ENCODE data around the gene CACNA1A.
"Not testable (repeated sequence)": the region's sequence is repeated elsewhere in the genome, so short reads cannot be mapped to it uniquely, and the experiment has no call there.

The CACNA1A gene

GRCh38 chr19:13363954-13364353, 142.3 kb downstream of the CACNA1A start:
- no peaks in the 10 kb centered on the region for H3K9me2 ChIP-seq (ENCODE audit: low read depth, low read length)
- no peak overlapping the region for H3K9ac ChIP-seq (ENCODE audit: low read length)
- no peaks in the 10 kb centered on the region for H3K79me2 ChIP-seq (ENCODE audit: insufficient read depth, low read length)
- 0 out of 2 replicates have a peak, but pooled peaks cover 2% of the 10 kb centered on the region for H3K9me3 ChIP-seq (ENCODE audit: low read length)
- H4K20me1 ChIP-seq (ENCODE audit: insufficient read depth, low read length): no peaks in the 10 kb centered on the region
- no peak overlapping the region for H2AFZ ChIP-seq (ENCODE audit: low read length)
- H3K27ac ChIP-seq (ENCODE audit: low read depth, low read length, poor library complexity, severe bottlenecking): no peak overlapping the region
- H3K4me1 ChIP-seq (ENCODE audit: insufficient read depth, low read length, severe bottlenecking): no peaks in the 10 kb centered on the region
- no peak overlapping the region for H3K4me3 ChIP-seq (ENCODE audit: low read depth, low read length, poor library complexity, severe bottlenecking)
- H3K27me3 ChIP-seq (ENCODE audit: insufficient read depth, low read length): no peaks in the 10 kb centered on the region
- no peaks in the 10 kb centered on the region for H3K36me3 ChIP-seq (ENCODE audit: insufficient read depth, low read length)
- H3K4me2 ChIP-seq (ENCODE audit: low read length): no peak overlapping the region
- H3F3A ChIP-seq (ENCODE audit: insufficient read depth, low read length): no peaks in the 10 kb centered on the region
- no peak for TF ChIP-seq EZH2 (IDR thresholded peaks at IDR 0.05; ENCODE audit: borderline replicate concordance, low read length)
- TF ChIP-seq, protein P1, sequence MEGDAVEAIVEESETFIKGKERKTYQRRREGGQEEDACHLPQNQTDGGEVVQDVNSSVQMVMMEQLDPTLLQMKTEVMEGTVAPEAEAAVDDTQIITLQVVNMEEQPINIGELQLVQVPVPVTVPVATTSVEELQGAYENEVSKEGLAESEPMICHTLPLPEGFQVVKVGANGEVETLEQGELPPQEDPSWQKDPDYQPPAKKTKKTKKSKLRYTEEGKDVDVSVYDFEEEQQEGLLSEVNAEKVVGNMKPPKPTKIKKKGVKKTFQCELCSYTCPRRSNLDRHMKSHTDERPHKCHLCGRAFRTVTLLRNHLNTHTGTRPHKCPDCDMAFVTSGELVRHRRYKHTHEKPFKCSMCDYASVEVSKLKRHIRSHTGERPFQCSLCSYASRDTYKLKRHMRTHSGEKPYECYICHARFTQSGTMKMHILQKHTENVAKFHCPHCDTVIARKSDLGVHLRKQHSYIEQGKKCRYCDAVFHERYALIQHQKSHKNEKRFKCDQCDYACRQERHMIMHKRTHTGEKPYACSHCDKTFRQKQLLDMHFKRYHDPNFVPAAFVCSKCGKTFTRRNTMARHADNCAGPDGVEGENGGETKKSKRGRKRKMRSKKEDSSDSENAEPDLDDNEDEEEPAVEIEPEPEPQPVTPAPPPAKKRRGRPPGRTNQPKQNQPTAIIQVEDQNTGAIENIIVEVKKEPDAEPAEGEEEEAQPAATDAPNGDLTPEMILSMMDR (IDR thresholded peaks at IDR 0.05; ENCODE audit: low read length): no peak

DNA sequence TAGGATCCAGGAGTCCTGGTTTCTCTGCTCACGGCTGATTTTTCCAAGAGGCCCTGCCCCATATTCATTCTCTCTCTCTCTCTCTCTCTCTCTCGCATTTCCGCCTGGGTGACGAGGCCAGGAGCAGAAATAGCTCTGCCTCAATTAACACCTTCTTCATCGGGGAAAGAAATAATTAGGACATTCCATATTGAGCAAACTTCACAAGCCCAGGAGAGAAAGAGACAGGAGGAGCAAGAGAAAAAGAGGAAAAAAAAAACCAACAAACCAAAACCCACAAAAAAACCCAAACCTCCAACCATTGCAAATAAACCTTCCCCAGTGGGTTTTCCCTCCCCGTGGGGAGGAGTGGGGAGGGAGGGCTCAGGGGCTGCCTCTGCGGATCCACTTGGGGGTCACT, 143.0 kb downstream of the CACNA1A start:
- Histone ChIP-seq H3K9ac (ENCODE audit: low read length) (no peak overlapping the region), H2AFZ (ENCODE audit: low read length) (no peak overlapping the region), H4K20me1 (ENCODE audit: insufficient read depth, low read length) (no peaks in the 10 kb centered on the region), H3K9me2 (ENCODE audit: low read depth, low read length) (no peaks in the 10 kb centered on the region), H3K9me3 (ENCODE audit: low read length) (0 out of 2 replicates have a peak, but pooled peaks cover 2% of the 10 kb centered on the region), H3K4me3 (ENCODE audit: low read depth, low read length, poor library complexity, severe bottlenecking) (no peak overlapping the region), H3K4me1 (ENCODE audit: insufficient read depth, low read length, severe bottlenecking) (no peaks in the 10 kb centered on the region), H3K79me2 (ENCODE audit: insufficient read depth, low read length) (no peaks in the 10 kb centered on the region), H3K27ac (ENCODE audit: low read depth, low read length, poor library complexity, severe bottlenecking) (no peak overlapping the region), H3K27me3 (ENCODE audit: insufficient read depth, low read length) (no peaks in the 10 kb centered on the region), H3F3A (ENCODE audit: insufficient read depth, low read length) (no peaks in the 10 kb centered on the region), H3K4me2 (ENCODE audit: low read length) (no peak overlapping the region), H3K36me3 (ENCODE audit: insufficient read depth, low read length) (no peaks in the 10 kb centered on the region)
- TF ChIP-seq, protein P1 (IDR thresholded peaks at IDR 0.05; ENCODE audit: low read length): no peak
- TF ChIP-seq EZH2 (IDR thresholded peaks at IDR 0.05; ENCODE audit: borderline replicate concordance, low read length): no peak

- no peaks in the 10 kb centered on the region for H3K4me1 ChIP-seq (ENCODE audit: insufficient read depth, low read length, severe bottlenecking)
- H3K4me3 ChIP-seq (ENCODE audit: low read depth, low read length, poor library complexity, severe bottlenecking): no peak overlapping the region
- H4K20me1 ChIP-seq (ENCODE audit: insufficient read depth, low read length): no peaks in the 10 kb centered on the region
- H3K9me3 ChIP-seq (ENCODE audit: low read length): 0 out of 2 replicates have a peak, but pooled peaks cover 2% of the 10 kb centered on the region
- no peak overlapping the region for H3K4me2 ChIP-seq (ENCODE audit: low read length)
- TF ChIP-seq, protein P1 (IDR thresholded peaks at IDR 0.05; ENCODE audit: low read length): no peak
- no peak for TF ChIP-seq EZH2 (IDR thresholded peaks at IDR 0.05; ENCODE audit: borderline replicate concordance, low read length)
- no peaks in the 10 kb centered on the region for H3K9me2 ChIP-seq (ENCODE audit: low read depth, low read length)
- no peak overlapping the region for H3K27ac ChIP-seq (ENCODE audit: low read depth, low read length, poor library complexity, severe bottlenecking)
- H3K79me2 ChIP-seq (ENCODE audit: insufficient read depth, low read length): no peaks in the 10 kb centered on the region
- H3F3A ChIP-seq (ENCODE audit: insufficient read depth, low read length): no peaks in the 10 kb centered on the region
- no peak overlapping the region for H3K9ac ChIP-seq (ENCODE audit: low read length)
- H2AFZ ChIP-seq (ENCODE audit: low read length): no peak overlapping the region
- H3K36me3 ChIP-seq (ENCODE audit: insufficient read depth, low read length): no peaks in the 10 kb centered on the region
- H3K27me3 ChIP-seq (ENCODE audit: insufficient read depth, low read length): no peaks in the 10 kb centered on the region
Observed at GRCh38 chr19:13362668-13363067, 143.6 kb downstream of the CACNA1A start.

- not testable (repeated sequence) for H3K4me1 ChIP-seq (ENCODE audit: insufficient read depth, low read length, severe bottlenecking); H3K9ac ChIP-seq (ENCODE audit: low read length); H3K9me2 ChIP-seq (ENCODE audit: low read depth, low read length); H3K27me3 ChIP-seq (ENCODE audit: insufficient read depth, low read length); H3K4me2 ChIP-seq (ENCODE audit: low read length); H4K20me1 ChIP-seq (ENCODE audit: insufficient read depth, low read length); H3K36me3 ChIP-seq (ENCODE audit: insufficient read depth, low read length); H3K4me3 ChIP-seq (ENCODE audit: low read depth, low read length, poor library complexity, severe bottlenecking); H3F3A ChIP-seq (ENCODE audit: insufficient read depth, low read length); H2AFZ ChIP-seq (ENCODE audit: low read length); H3K27ac ChIP-seq (ENCODE audit: low read depth, low read length, poor library complexity, severe bottlenecking); H3K9me3 ChIP-seq (ENCODE audit: low read length); H3K79me2 ChIP-seq (ENCODE audit: insufficient read depth, low read length)
Observed at GRCh38 chr19:13361726-13362125, 144.6 kb downstream of the CACNA1A start.
